ENCODE data around the gene NANP.

DNA sequence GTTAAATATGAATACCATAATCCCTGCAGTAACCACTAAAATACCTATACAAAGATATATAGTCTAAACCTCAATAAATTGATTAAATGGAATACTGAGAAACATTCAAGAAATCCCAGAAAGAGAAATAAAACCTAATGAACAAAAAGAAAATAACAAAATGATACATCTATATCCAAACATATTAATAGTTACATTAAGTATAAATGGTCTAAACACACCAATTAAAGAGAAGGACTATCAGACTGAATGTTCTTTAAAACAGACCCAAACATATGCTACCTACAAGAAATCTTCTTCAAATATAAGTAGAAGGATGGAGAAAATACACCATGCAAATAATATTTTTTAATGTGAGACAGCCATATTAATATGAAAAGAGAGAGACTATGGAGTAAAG lies 60.5 kb downstream of the NANP start:
- no peak for TF ChIP-seq CTCF (IDR thresholded peaks at IDR 0.05)
- no peak for TF ChIP-seq POLR2A (IDR thresholded peaks at IDR 0.05)

Measured in testis (tissue), 2 donors.